MM.1S (cell line): ENCODE data around the gene NDUFS3.

Experiments used
- DNase-seq: peaks from one replicate; pipeline ENCODE4 v3.0.0-alpha.2; 2015
- H2AFZ ChIP-seq: fragments of 300-600 bp; sonication (generic); 2 replicates; pipeline ENCODE4 v1.6.0; 2016; ENCODE audit warnings: antibody characterized with exemption, low read length
- H3F3A ChIP-seq: fragments of 300-600 bp; sonication (generic); 2 replicates; pipeline ENCODE4 v1.6.1; 2016; ENCODE audit warnings: mild to moderate bottlenecking, antibody characterized with exemption, low read length, moderate library complexity, mixed read lengths; ENCODE audit not compliant: insufficient read depth
- H3K27ac ChIP-seq: fragments of 300-600 bp; sonication (generic); 2 replicates; pipeline ENCODE4 v1.5.1; 2016; ENCODE audit warnings: mild to moderate bottlenecking, low read length
- H3K27me3 ChIP-seq: fragments of 300-600 bp; sonication (generic); replicated peaks from 2 replicates; pipeline ENCODE4 v1.6.0; 2016; ENCODE audit warnings: low read length; ENCODE audit not compliant: insufficient read depth
- H3K36me3 ChIP-seq: fragments of 300-600 bp; sonication (generic); replicated peaks from 2 replicates; pipeline ENCODE4 v1.6.1; 2016; ENCODE audit warnings: mild to moderate bottlenecking, low read length, mixed read lengths; ENCODE audit not compliant: insufficient read depth
- H3K4me1 ChIP-seq: fragments of 300-600 bp; sonication (generic); 2 replicates; pipeline ENCODE4 v1.6.1; 2016; ENCODE audit warnings: low read length, mixed read lengths
- H3K4me2 ChIP-seq: fragments of 300-600 bp; sonication (generic); 2 replicates; pipeline ENCODE4 v1.6.0; 2016; ENCODE audit warnings: low read depth, low read length
- H3K4me3 ChIP-seq: fragments of 300-600 bp; sonication (generic); 2 replicates; pipeline ENCODE4 v1.5.1; 2016; ENCODE audit warnings: low read length, mixed read lengths
- H3K79me2 ChIP-seq: fragments of 300-600 bp; sonication (generic); 2 replicates; pipeline ENCODE4 v1.6.1; 2016; ENCODE audit warnings: mixed run types, low read length, mixed read lengths
- H3K9ac ChIP-seq: fragments of 300-600 bp; sonication (generic); 2 replicates; pipeline ENCODE4 v1.6.1; 2016; ENCODE audit warnings: low read length, mixed read lengths
- H3K9me2 ChIP-seq: fragments of 300-600 bp; sonication (generic); replicated peaks from 2 replicates; pipeline ENCODE4 v1.6.1; 2016; ENCODE audit warnings: mild to moderate bottlenecking, low read length, mixed read lengths; ENCODE audit not compliant: insufficient read depth
- H3K9me3 ChIP-seq: fragments of 300-600 bp; sonication (generic); replicated peaks from 2 replicates; pipeline ENCODE4 v1.6.1; 2016; ENCODE audit warnings: mild to moderate bottlenecking, low read length, mixed read lengths; ENCODE audit not compliant: insufficient read depth
- H4K20me1 ChIP-seq: fragments of 300-600 bp; sonication (generic); 2 replicates; pipeline ENCODE4 v1.6.1; 2016; ENCODE audit warnings: mild to moderate bottlenecking, low read length, moderate library complexity, mixed read lengths; ENCODE audit not compliant: insufficient read depth
- EZH2 ChIP-seq: fragments of 300-600 bp; sonication (generic); optimal IDR thresholded peaks from 2 replicates; pipeline ENCODE3; 2017; ENCODE audit warnings: low read depth, mild to moderate bottlenecking, antibody characterized with exemption, low read length, mixed read lengths
- EZH2phosphoT487 ChIP-seq: fragments of 300-600 bp; sonication (generic); IDR thresholded peaks from 2 replicates; pipeline ENCODE4 v1.6.1; 2018; ENCODE audit warnings: antibody characterized with exemption, low read length
- TF ChIP-seq, protein P1 (sequence below): fragments of 300-600 bp; sonication (generic); IDR thresholded peaks from 2 replicates; pipeline ENCODE4 v1.5.1; 2016; ENCODE audit warnings: antibody characterized with exemption, low read length, mixed read lengths

Gene NDUFS3

DNA sequence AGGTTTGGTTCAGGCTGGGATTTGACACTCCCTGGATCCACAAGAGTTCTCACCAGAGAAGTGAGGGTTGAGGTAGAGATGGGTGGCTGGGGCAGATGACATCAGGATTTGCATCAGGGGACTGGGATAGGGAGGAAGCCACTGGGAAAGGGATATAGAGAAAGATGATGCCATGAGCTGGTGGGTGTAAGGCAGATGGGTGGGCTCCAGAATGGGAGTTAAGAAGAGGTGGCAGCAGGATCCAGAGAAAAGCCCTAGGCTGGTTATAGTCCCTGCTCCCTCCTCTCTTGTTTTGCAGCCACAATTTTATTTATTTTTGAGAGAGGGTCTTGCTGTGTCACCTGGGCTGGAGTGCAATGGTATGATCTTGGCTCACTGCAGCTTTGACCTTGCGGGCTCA lies 17.1 kb downstream of the NDUFS3 start:
- Histone ChIP-seq H3K4me3 (no peak overlapping the region), H4K20me1 (no peaks in the 10 kb centered on the region), H3K9me3 (no peaks in the 10 kb centered on the region), H3K9ac (no peak overlapping the region), H3K27ac (no peak overlapping the region), H2AFZ (no peak overlapping the region), H3K4me1 (no peaks in the 10 kb centered on the region), H3F3A (no peaks in the 10 kb centered on the region), H3K27me3 (no peaks in the 10 kb centered on the region), H3K79me2 (no peaks in the 10 kb centered on the region), H3K4me2 (no peak overlapping the region), H3K36me3 (no peaks in the 10 kb centered on the region), H3K9me2 (no peaks in the 10 kb centered on the region)
- no peak for DNase-seq
- TF ChIP-seq EZH2 (no peak), EZH2phosphoT487 (no peak)
- TF ChIP-seq, protein P1, sequence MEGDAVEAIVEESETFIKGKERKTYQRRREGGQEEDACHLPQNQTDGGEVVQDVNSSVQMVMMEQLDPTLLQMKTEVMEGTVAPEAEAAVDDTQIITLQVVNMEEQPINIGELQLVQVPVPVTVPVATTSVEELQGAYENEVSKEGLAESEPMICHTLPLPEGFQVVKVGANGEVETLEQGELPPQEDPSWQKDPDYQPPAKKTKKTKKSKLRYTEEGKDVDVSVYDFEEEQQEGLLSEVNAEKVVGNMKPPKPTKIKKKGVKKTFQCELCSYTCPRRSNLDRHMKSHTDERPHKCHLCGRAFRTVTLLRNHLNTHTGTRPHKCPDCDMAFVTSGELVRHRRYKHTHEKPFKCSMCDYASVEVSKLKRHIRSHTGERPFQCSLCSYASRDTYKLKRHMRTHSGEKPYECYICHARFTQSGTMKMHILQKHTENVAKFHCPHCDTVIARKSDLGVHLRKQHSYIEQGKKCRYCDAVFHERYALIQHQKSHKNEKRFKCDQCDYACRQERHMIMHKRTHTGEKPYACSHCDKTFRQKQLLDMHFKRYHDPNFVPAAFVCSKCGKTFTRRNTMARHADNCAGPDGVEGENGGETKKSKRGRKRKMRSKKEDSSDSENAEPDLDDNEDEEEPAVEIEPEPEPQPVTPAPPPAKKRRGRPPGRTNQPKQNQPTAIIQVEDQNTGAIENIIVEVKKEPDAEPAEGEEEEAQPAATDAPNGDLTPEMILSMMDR = no peak

DNA sequence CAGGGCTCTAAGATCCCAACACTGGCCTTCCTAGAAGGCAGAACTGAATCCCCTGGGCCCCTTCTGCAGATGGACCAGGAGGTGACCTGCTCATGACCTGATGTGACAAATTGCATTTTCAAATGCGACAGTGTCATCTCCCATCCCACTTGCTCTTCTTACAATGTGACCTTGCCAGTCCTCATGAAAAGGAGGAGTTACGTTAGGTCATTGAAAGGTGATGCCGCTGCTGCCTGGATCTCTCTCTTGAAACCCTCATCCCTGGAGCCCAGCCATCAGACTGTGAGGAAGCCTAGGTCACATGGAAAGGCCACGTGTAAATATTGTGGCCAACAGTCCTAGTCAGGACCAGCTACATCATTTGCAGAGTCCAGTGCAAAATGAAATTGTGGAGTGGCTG lies 21.0 kb downstream of the NDUFS3 start:
- DNase-seq = no peak
- H3K9me3 ChIP-seq = no peaks in the 10 kb centered on the region
- H2AFZ ChIP-seq = no peak overlapping the region
- no peak overlapping the region for H3K4me3 ChIP-seq
- H3K9ac ChIP-seq = no peak overlapping the region
- no peaks in the 10 kb centered on the region for H3K4me1 ChIP-seq
- no peaks in the 10 kb centered on the region for H3K9me2 ChIP-seq
- H3K27me3 ChIP-seq = no peaks in the 10 kb centered on the region
- H3F3A ChIP-seq = no peaks in the 10 kb centered on the region
- H3K79me2 ChIP-seq = no peaks in the 10 kb centered on the region
- H3K36me3 ChIP-seq = no peaks in the 10 kb centered on the region
- H3K27ac ChIP-seq = no peak overlapping the region
- H3K4me2 ChIP-seq = no peak overlapping the region
- H4K20me1 ChIP-seq = no peaks in the 10 kb centered on the region
- TF ChIP-seq EZH2phosphoT487 (no peak), EZH2 (no peak)
- TF ChIP-seq, protein P1 = no peak

DNA sequence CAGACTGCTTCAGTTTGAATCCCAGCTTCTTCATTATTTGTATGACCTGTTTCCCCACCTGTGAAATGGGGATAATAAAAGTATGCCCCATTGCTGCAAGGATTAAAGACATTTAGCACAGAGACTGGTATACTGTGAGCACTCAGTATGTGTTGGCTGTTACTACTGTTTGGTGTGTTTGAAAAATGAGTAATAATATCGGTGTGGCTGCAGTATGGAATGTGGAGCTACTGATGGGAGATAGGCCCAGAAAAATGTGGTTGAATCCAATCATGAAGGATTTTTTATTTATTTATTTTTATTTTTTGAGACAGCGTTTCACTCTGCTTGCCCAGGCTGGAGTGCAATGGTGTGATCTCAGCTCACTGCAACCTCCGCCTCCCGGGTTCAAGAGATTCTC lies 24.4 kb downstream of the NDUFS3 start:
- no peak for TF ChIP-seq EZH2phosphoT487
- no peak for TF ChIP-seq EZH2
- TF ChIP-seq, protein P1 = no peak
- DNase-seq = no peak
- no peak overlapping the region for H3K9ac ChIP-seq

More for the DNA sequence above, 24.4 kb downstream of the NDUFS3 start:
- no peak overlapping the region for H3K27ac ChIP-seq
- no peaks in the 10 kb centered on the region for H3K27me3 ChIP-seq
- no peaks in the 10 kb centered on the region for H3K4me1 ChIP-seq
- no peak overlapping the region for H2AFZ ChIP-seq
- no peak overlapping the region for H3K4me2 ChIP-seq
- no peaks in the 10 kb centered on the region for H3F3A ChIP-seq
- H4K20me1 ChIP-seq = no peaks in the 10 kb centered on the region
- H3K9me2 ChIP-seq = no peaks in the 10 kb centered on the region
- no peaks in the 10 kb centered on the region for H3K36me3 ChIP-seq
- H3K4me3 ChIP-seq = no peak overlapping the region
- no peaks in the 10 kb centered on the region for H3K79me2 ChIP-seq
- no peaks in the 10 kb centered on the region for H3K9me3 ChIP-seq
